GM18499 (cell line): ENCODE measurements around the gene ABCA12.
"Not testable (repeated sequence)": the region's sequence is repeated elsewhere in the genome, so short reads cannot be mapped to it uniquely, and the experiment has no call there.

Experiments
- ATAC-seq: cut with Tn5 transposase; IDR thresholded peaks from one replicate; pipeline ENCODE4 v1.9.1; 2021; ENCODE audit warnings: moderate number of reproducible peaks; ENCODE audit not compliant: insufficient read depth, unreplicated experiment

Gene ABCA12

GRCh38 chr2:215138479-215138878 lies at the start of gene ABCA12:
TSS of gene ABCA12 (minus strand) at chr2:215138626. CDS start at chr2:215138208, 418 bp downstream.
- no peak for ATAC-seq

- ATAC-seq = no peak
Measured at GRCh38 chr2:215188078-215188477, 49.7 kb upstream of the ABCA12 start.

- ATAC-seq = no peak
Measured at GRCh38 chr2:215186021-215186420, 47.6 kb upstream of the ABCA12 start.

- ATAC-seq = no peak
Measured at GRCh38 chr2:215178121-215178520, 39.7 kb upstream of the ABCA12 start.

- no peak for ATAC-seq
Measured at GRCh38 chr2:215171796-215172195, 33.4 kb upstream of the ABCA12 start.

- ATAC-seq = peak; percentile 84
Measured at GRCh38 chr2:215171151-215171550, 32.7 kb upstream of the ABCA12 start.

GRCh38 chr2:215166505-215166904 lies 28.1 kb upstream of the ABCA12 start:
- ATAC-seq = not testable (repeated sequence)

DNA sequence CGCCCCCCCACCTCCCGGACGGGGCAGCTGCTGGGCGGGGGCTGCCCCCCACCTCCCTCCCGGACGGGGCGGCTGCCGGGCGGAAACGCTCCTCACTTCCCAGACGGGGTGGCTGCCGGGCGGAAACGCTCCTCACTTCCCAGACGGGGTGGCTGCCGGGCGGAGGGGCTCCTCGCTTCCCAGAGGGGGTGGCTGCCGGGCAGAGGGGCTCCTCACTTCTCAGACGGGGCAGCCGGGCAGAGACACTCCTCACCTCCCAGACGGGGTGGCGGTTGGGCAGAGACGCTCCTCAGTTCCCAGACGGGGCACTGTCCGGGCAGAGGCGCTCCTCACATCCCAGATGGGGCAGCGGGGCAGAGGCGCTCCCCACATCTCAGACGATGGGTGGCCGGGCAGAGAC lies 24.9 kb upstream of the ABCA12 start:
- not testable (repeated sequence) for ATAC-seq

DNA sequence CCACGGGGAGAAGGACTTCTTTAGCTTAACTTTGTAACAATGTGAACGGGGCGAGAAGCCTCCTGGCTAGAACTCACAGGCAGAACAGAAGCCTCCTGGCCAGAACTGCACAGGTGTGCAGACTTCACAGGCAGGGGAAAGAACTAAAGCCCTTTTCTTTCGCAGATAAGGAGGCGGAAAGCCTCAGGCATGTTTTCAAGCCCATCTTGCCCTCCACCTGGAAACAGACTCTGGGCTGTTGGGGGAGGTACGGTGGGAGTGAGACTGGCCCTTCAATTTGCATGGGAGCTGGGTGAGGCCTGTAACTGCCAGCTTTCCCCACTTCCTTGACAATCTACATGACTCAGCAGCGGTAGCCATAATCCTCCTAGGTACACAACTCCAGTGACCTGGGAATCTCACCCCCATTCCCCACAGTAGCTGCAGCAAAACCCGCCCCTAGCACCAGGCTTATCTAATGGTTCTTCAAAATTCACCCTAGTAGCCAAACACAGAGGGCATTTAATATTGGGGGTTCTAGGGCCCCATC lies 22.9 kb upstream of the ABCA12 start:
- ATAC-seq = no peak

GRCh38 chr2:215160081-215160480 lies 21.7 kb upstream of the ABCA12 start:
- ATAC-seq = no peak

DNA sequence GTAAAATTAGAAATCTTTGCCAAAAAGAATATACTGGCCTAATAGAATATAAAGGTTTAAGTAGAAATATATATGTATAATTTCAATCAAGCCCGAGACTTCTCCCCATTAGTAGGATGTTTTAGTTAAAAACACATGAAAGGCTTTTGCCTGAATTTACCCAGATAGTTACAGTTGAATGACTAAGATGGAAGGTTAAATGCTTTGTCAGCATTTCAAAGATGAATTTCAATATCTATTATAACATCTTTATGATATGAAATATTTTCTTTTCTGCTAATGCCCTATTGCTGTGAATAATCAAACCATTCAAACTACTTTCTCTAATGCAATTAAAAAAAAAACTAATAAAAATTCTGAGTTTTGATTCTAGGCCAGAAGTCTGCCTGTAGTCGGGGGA lies 18.0 kb upstream of the ABCA12 start:
- ATAC-seq = no peak

DNA sequence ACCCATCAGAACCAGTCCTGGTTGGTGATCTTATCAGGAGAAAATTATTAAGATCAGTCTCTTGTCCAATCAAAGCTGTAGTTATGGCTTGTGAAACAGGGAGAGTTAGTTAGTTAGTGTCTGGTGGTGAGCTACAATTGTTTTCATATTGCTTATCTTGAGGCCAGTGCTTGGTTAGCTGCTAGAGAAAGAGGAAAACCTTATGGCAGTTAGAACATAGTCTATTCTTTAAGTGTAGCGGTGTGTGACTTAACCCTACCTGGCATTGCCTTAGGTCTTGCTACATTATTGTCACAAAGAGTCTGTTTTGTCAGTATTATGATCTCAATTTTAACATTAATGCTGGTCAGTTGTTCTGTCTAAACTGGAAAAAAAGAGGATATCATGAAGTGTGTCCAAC lies 11.5 kb upstream of the ABCA12 start:
- ATAC-seq = no peak

- no peak for ATAC-seq
Measured at GRCh38 chr2:215149486-215149885, 11.1 kb upstream of the ABCA12 start.

DNA sequence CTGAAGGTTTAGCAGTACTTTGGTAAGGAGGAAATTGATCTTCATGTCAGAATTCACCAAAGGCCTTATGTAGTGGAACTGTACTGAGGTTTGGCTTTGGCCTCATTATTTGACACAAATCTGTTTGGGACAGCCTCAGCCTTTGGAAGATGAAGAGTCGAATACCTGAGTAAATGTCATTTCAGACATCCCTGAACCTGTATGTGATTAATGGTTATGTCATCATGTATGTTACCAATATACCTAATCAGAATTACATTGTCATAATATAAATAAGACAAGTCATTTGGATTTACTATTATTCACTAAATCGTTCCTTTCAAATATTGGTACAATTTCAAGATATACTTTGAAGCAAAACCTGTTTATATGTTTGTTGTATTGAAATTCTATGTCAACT lies 10.6 kb upstream of the ABCA12 start:
- ATAC-seq = no peak

DNA sequence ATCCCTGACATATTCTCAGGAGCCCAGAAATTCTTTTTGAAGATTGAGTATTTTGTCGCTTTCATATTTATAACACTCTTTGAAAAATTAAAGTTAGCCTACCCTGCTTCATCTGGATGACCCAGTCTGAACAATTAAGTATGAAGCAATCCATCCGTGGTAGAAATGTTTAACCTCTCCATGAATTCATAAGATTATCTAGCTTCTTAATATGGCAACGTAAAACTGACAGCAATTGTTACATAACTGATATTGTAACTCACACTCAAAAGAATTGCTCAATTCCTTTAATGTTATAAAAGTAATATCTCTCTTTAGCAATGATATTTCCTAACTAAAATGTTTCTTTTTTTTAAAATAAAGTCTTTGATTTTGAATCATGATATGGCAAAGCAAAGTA lies 7.2 kb upstream of the ABCA12 start:
- no peak for ATAC-seq

DNA sequence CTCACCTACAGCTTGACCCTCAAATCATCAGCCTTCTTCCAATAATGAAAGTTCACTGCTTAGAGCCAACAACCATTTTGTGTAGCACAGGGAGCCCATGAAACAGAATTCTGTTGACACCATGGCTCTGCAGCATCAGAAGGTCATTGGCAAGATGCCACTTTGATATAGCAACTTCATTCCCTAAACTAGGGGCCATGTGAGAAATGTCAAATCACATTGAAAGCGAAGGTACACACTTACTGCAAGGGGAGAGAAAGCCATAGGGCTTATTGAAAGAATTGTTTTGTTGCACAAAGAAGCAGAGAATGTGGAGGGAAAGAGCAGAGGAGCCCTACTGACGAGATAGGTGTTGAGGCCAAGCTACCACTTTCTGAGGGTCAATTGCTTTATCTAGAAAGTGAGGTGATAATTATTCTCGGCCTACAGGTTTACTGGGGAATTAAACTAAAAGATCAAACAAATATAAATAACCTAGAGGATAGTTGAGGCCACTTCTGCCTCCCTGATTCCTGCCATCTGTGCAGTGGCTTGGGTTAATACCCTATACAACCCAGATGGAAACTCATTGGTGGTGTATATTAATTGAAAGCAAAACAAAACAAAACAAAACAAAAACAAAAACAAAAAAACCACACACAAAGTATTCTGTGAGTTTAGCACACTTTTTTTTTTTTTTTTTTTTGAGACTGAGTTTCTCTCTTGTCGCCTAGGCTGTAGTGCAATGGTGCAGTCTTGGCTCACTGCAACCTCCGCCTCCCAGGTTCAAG lies 5.9 kb upstream of the ABCA12 start:
- ATAC-seq = no peak

GRCh38 chr2:215143458-215143857 lies 5.0 kb upstream of the ABCA12 start:
- ATAC-seq = no peak

GRCh38 chr2:215141706-215142105 lies 3.3 kb upstream of the ABCA12 start:
- no peak for ATAC-seq

DNA sequence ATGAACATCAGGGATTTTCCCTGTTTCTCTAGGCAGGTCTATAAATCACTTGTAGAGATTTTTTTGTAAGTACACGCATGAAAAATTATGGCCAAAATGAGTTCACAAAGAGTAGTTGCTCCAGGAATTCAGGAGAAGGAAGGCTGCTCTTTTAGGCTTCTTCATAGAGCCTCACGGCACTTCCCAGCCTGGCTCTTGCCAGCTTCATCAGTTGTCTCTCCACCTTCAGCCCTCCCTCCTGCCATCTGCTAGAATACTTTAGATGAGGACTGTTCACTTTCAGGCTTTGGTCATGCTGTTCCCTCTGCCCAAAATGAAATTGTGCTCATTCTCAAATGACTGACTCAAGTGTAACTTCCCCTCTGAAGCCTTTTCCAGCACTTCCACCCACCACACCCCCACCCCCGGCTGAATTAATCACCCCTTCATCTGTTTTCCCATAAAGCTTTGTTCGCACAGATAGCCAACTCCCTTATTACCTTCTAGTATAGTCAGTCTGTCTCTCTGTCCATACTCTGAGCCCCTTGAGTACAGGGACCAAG lies 1.8 kb upstream of the ABCA12 start:
- no peak for ATAC-seq

GRCh38 chr2:215137741-215138340 lies 585 bp downstream of the ABCA12 start:
- ATAC-seq = no peak

GRCh38 chr2:215137329-215137686 lies 1.1 kb downstream of the ABCA12 start:
- no peak for ATAC-seq
